Effector memory CD4-positive, alpha-beta T cell (primary cell): ENCODE data around the gene KDM6A.
"Not testable (repeated sequence)": the region's sequence is repeated elsewhere in the genome, so short reads cannot be mapped to it uniquely, and the experiment has no call there.

ENCODE experiments used
- DNase-seq, 3 donors: peaks; one replicate each; pipeline ENCODE4 v3.0.0-alpha.2; 2020
- H3K27ac ChIP-seq: 2 replicates; pipeline ENCODE4 v1.7.0; 2013; ENCODE audit warnings: mild to moderate bottlenecking, low read length, moderate library complexity; ENCODE audit not compliant: insufficient read depth, poor library complexity, severe bottlenecking
- H3K27me3 ChIP-seq: replicated peaks from 2 replicates; pipeline ENCODE4 v1.7.0; 2013; ENCODE audit warnings: mild to moderate bottlenecking, low read length; ENCODE audit not compliant: insufficient read depth, control insufficient read depth, poor library complexity, severe bottlenecking
- H3K36me3 ChIP-seq: 2 replicates; pipeline ENCODE4 v1.7.0; 2013; ENCODE audit warnings: mild to moderate bottlenecking, low read length, moderate library complexity; ENCODE audit not compliant: control insufficient read depth, insufficient read depth
- H3K4me1 ChIP-seq: 2 replicates; pipeline ENCODE4 v1.7.0; 2013; ENCODE audit warnings: low read length, mild to moderate bottlenecking; ENCODE audit not compliant: control insufficient read depth, insufficient read depth, poor library complexity, severe bottlenecking
- H3K4me3 ChIP-seq: 2 replicates; pipeline ENCODE4 v1.7.0; 2013; ENCODE audit warnings: low read length, low read depth, mild to moderate bottlenecking; ENCODE audit not compliant: insufficient read depth, poor library complexity, severe bottlenecking
- H3K9me3 ChIP-seq: 2 replicates; pipeline ENCODE4 v1.7.0; 2013; ENCODE audit warnings: mild to moderate bottlenecking, low read length, moderate library complexity; ENCODE audit not compliant: control insufficient read depth
- total RNA-seq, 3 donors: gene quantifications; one replicate each; lab custom pipeline; 2026; lab: John Stamatoyannopoulos, UW

The KDM6A gene
- 136 to 205 (median 153) reads per million in 3 donors for total RNA-seq

- Histone ChIP-seq H3K9me3 (no peaks in the 10 kb centered on the region), H3K27ac (peak within 1 kb of the TSS; percentile 88), H3K36me3 (no peaks in the 10 kb centered on the region), H3K4me1 (no peaks in the 10 kb centered on the region), H3K27me3 (no peaks in the 10 kb centered on the region), H3K4me3 (peak within 1 kb of the TSS; percentile 92)
- peak; percentile 92 to 100 (median 92) for DNase-seq
Observed at GRCh38 chrX:44872821-44873414, at the start of gene KDM6A. Gene KDM6A, plus strand, starts transcription at chrX:44873188. Its CDS starts 364 bp downstream, at chrX:44873552.

GRCh38 chrX:44823193-44823592 is 49.8 kb upstream of the KDM6A start:
- H3K4me3 ChIP-seq, H3K27ac ChIP-seq, H3K9me3 ChIP-seq, H3K4me1 ChIP-seq, DNase-seq, H3K27me3 ChIP-seq, H3K36me3 ChIP-seq: not testable (repeated sequence)

GRCh38 chrX:44828008-44828605 is 44.9 kb upstream of the KDM6A start:
- Histone ChIP-seq H3K36me3 (no peaks in the 10 kb centered on the region), H3K27ac (no peak overlapping the region)
- no peak for DNase-seq

DNA sequence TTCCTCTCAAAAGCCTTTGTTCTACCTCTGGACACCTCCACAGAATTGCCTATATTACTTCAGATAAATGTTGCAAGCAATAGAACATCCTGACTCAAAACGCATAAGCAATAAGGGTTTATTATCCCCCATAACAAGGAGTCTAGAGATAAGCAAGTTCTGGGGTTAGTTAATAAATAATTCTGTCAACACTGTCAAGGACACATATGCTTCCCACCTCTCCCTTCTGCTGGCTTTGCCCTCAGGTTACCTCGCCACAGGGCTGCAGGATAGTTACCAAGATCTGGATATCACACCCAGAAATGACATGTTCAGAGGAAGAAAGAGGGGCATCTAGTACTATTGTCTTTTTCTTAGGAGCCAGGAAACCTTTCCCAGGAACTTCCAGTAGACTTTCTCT is 43.2 kb upstream of the KDM6A start:
- no peak overlapping the region for H3K27ac ChIP-seq
- no peaks in the 10 kb centered on the region for H3K36me3 ChIP-seq
- no peak overlapping the region for H3K4me3 ChIP-seq
- DNase-seq = no peak
- H3K27me3 ChIP-seq = no peaks in the 10 kb centered on the region
- H3K4me1 ChIP-seq = no peaks in the 10 kb centered on the region
- H3K9me3 ChIP-seq = no peaks in the 10 kb centered on the region

More at GRCh38 chrX:44828008-44828605, 44.9 kb upstream of the KDM6A start:
- no peak overlapping the region for H3K4me3 ChIP-seq
- no peaks in the 10 kb centered on the region for H3K27me3 ChIP-seq
- H3K4me1 ChIP-seq = no peaks in the 10 kb centered on the region
- no peaks in the 10 kb centered on the region for H3K9me3 ChIP-seq

DNA sequence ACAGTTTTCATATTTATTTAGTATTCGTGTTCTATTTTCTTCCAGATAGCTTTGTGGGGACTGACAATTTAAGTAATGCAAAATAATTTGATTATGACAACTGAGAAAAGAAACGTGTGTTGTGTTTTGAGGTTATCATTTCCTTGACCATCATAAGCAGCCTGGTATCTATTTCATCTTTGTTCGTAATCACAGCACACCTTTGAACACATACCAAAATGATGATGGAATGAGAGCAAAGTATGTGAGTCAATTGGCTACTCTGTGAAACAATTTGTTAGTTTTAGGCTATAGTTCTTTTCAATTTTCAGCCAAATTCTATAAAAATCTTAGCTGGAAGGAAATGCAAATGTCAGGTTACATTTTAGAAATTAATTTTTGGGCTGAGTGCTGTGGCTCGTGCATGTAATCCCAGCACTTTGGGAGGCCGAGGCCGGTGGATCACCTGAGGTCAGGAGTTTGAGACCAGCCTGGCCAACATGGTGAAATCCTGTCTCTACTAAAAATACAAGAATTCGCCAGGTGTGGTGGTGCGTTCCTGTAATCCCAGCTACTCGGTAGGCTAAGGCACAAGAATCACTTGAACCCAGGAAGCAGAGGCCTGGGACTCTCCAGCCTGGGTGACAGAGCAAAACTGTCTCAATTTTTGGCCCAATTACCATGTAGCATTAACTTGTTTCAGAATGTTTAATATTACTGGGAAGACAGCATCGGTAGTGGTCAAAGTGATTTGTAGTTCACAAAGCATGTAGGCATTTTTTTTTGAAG is 30.3 kb upstream of the KDM6A start:
- Histone ChIP-seq H3K27ac (no peak overlapping the region), H3K4me3 (no peak overlapping the region), H3K9me3 (no peaks in the 10 kb centered on the region), H3K4me1 (no peaks in the 10 kb centered on the region), H3K36me3 (no peaks in the 10 kb centered on the region), H3K27me3 (no peaks in the 10 kb centered on the region)
- DNase-seq = no peak

DNA sequence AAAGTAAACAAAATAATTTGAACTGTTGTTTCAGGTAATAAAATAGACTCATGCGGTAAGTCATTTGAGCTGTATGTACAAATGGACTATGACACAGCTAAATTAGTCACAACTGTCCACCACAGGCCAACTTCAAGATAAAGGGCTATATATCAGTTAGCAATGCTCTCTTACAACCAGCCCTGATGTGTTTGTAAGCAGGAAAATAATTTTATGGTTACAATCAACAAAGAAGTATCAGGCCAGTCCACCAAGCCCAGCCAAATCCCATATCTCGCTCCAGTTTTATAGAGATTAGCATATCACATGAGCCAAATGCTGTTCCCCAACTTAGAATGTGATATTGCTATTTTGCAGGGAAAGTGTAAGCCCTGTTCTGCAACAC is 29.7 kb upstream of the KDM6A start:
- no peaks in the 10 kb centered on the region for H3K9me3 ChIP-seq
- H3K27ac ChIP-seq = no peak overlapping the region
- H3K27me3 ChIP-seq = no peaks in the 10 kb centered on the region
- DNase-seq = no peak
- no peaks in the 10 kb centered on the region for H3K36me3 ChIP-seq
- H3K4me1 ChIP-seq = no peaks in the 10 kb centered on the region
- no peak overlapping the region for H3K4me3 ChIP-seq

GRCh38 chrX:44843753-44844152 is 29.2 kb upstream of the KDM6A start, which contains the start of gene DUSP21:
Gene DUSP21, plus strand, starts transcription at chrX:44844021. Its CDS starts 112 bp downstream, at chrX:44844133.
- DNase-seq = no peak
- Histone ChIP-seq H3K36me3 (no peaks in the 10 kb centered on the region), H3K4me1 (no peaks in the 10 kb centered on the region), H3K27me3 (no peaks in the 10 kb centered on the region), H3K27ac (no peak within 1 kb of the TSS), H3K4me3 (no peak within 1 kb of the TSS), H3K9me3 (no peaks in the 10 kb centered on the region)

- Histone ChIP-seq H3K9me3 (no peaks in the 10 kb centered on the region), H3K36me3 (no peaks in the 10 kb centered on the region), H3K27ac (no peak overlapping the region), H3K4me1 (no peaks in the 10 kb centered on the region), H3K27me3 (no peaks in the 10 kb centered on the region), H3K4me3 (no peak overlapping the region)
- DNase-seq = no peak
Observed at GRCh38 chrX:44844204-44844603, 28.8 kb upstream of the KDM6A start.

GRCh38 chrX:44850891-44851290 is 22.1 kb upstream of the KDM6A start:
- not testable (repeated sequence) for H3K27me3 ChIP-seq, H3K27ac ChIP-seq, H3K36me3 ChIP-seq, H3K9me3 ChIP-seq, H3K4me3 ChIP-seq, H3K4me1 ChIP-seq, DNase-seq

- no peaks in the 10 kb centered on the region for H3K9me3 ChIP-seq
- DNase-seq = no peak
- H3K4me3 ChIP-seq = no peak overlapping the region
- H3K4me1 ChIP-seq = no peaks in the 10 kb centered on the region
- H3K27ac ChIP-seq = no peak overlapping the region
- H3K36me3 ChIP-seq = no peaks in the 10 kb centered on the region
- no peaks in the 10 kb centered on the region for H3K27me3 ChIP-seq
Observed at GRCh38 chrX:44871114-44871645, 1.8 kb upstream of the KDM6A start.
